H9 (cell line): ENCODE data around the gene MAPK6. TPM values are rescaled to one million over a fixed set of nuclear protein-coding genes. Genes with fewer than 3 reads are reported as not detected.

Source experiments
- DNase-seq: peaks from one replicate; pipeline ENCODE4 v3.0.0-alpha.2; 2017
- H2AFZ ChIP-seq: one replicate; pipeline ENCODE4 v1.6.1; 2013; ENCODE audit warnings: mild to moderate bottlenecking, low read length, control low read depth, moderate library complexity
- H2AK5ac ChIP-seq: 2 replicates; pipeline ENCODE4 v1.6.1; 2013; ENCODE audit warnings: low read length, control low read depth, mixed read lengths; ENCODE audit not compliant: insufficient read length
- H2BK120ac ChIP-seq: one replicate; pipeline ENCODE4 v1.6.1; 2013; ENCODE audit warnings: low read depth, mild to moderate bottlenecking, low read length, control low read depth, inconsistent platforms; ENCODE audit not compliant: poor library complexity, severe bottlenecking
- H2BK12ac ChIP-seq: 2 replicates; pipeline ENCODE4 v1.6.1; 2013; ENCODE audit warnings: low read length, control low read depth, mixed read lengths, low read depth; ENCODE audit not compliant: insufficient read length
- H2BK15ac ChIP-seq: 2 replicates; pipeline ENCODE4 v1.6.1; 2013; ENCODE audit warnings: low read depth, low read length, control low read depth
- H2BK20ac ChIP-seq: one replicate; pipeline ENCODE4 v1.6.1; 2013; ENCODE audit warnings: low read depth, mild to moderate bottlenecking, low read length, control low read depth, inconsistent platforms; ENCODE audit not compliant: poor library complexity, severe bottlenecking
- H2BK5ac ChIP-seq: 2 replicates; pipeline ENCODE4 v1.6.1; 2013; ENCODE audit warnings: low read length, control low read depth, mixed read lengths; ENCODE audit not compliant: insufficient read length
- H3K14ac ChIP-seq: 2 replicates; pipeline ENCODE4 v1.6.1; 2013; ENCODE audit warnings: low read length, control low read depth; ENCODE audit not compliant: insufficient read depth
- H3K18ac ChIP-seq: 2 replicates; pipeline ENCODE4 v1.6.1; 2013; ENCODE audit warnings: low read depth, mild to moderate bottlenecking, mixed read lengths, low read length, control low read depth; ENCODE audit not compliant: insufficient read length
- H3K23ac ChIP-seq: 2 replicates; pipeline ENCODE4 v1.6.1; 2013; ENCODE audit warnings: low read length, control low read depth, mixed read lengths, low read depth; ENCODE audit not compliant: insufficient read length
- H3K23me2 ChIP-seq: 2 replicates; pipeline ENCODE4 v1.6.1; 2013; ENCODE audit warnings: low read depth, mild to moderate bottlenecking, mixed read lengths, low read length, control low read depth; ENCODE audit not compliant: insufficient read length, poor library complexity, severe bottlenecking
- H3K27ac ChIP-seq: 2 replicates; pipeline ENCODE4 v1.5.1; 2013; ENCODE audit warnings: low read length, control low read depth, mixed read lengths, low read depth; ENCODE audit not compliant: insufficient read length
- H3K27me3 ChIP-seq: 2 replicates; pipeline ENCODE4 v1.6.1; 2013; ENCODE audit warnings: low read length, control low read depth, inconsistent platforms; ENCODE audit not compliant: insufficient read depth
- H3K4ac ChIP-seq: 2 replicates; pipeline ENCODE4 v1.6.1; 2013; ENCODE audit warnings: low read depth, mild to moderate bottlenecking, control low read depth, inconsistent platforms, low read length, moderate library complexity
- H3K4me1 ChIP-seq: 2 replicates; pipeline ENCODE4 v1.6.1; 2013; ENCODE audit warnings: low read length, control low read depth, inconsistent platforms; ENCODE audit not compliant: insufficient read depth
- H3K4me2 ChIP-seq: 2 replicates; pipeline ENCODE4 v1.6.1; 2013; ENCODE audit warnings: low read length, control low read depth, mixed read lengths; ENCODE audit not compliant: insufficient read length, insufficient read depth
- H3K56ac ChIP-seq: 2 replicates; pipeline ENCODE4 v1.6.1; 2013; ENCODE audit warnings: low read depth, mild to moderate bottlenecking, mixed read lengths, low read length, control low read depth; ENCODE audit not compliant: insufficient read length
- H3K79me1 ChIP-seq: 2 replicates; pipeline ENCODE4 v1.6.1; 2013; ENCODE audit warnings: low read depth, mild to moderate bottlenecking, moderate library complexity, low read length, control low read depth, inconsistent platforms; ENCODE audit not compliant: insufficient read depth, poor library complexity, severe bottlenecking
- H3K79me2 ChIP-seq: 2 replicates; pipeline ENCODE4 v1.6.1; 2013; ENCODE audit warnings: low read length, control low read depth, inconsistent platforms; ENCODE audit not compliant: insufficient read depth
- H3K9ac ChIP-seq: 2 replicates; pipeline ENCODE4 v1.6.1; 2013; ENCODE audit warnings: low read length, control low read depth, mixed read lengths; ENCODE audit not compliant: insufficient read length; ENCODE audit errors: extremely low read depth
- H3K9me3 ChIP-seq: one replicate; pipeline ENCODE4 v1.6.1; 2013; ENCODE audit warnings: low read depth, low read length, inconsistent platforms; ENCODE audit not compliant: control insufficient read depth
- H3T11ph ChIP-seq: one replicate; pipeline ENCODE4 v1.6.1; 2013; ENCODE audit warnings: mild to moderate bottlenecking, low read length, control low read depth, inconsistent platforms
- H4K20me1 ChIP-seq: one replicate; pipeline ENCODE4 v1.6.1; 2013; ENCODE audit not compliant: control insufficient read depth, insufficient read length, insufficient read depth
- H4K5ac ChIP-seq: 2 replicates; pipeline ENCODE4 v1.6.1; 2013; ENCODE audit warnings: low read depth, mild to moderate bottlenecking, mixed read lengths, low read length, control low read depth; ENCODE audit not compliant: insufficient read length
- H4K8ac ChIP-seq: replicated peaks from 2 replicates; pipeline ENCODE4 v1.6.1; 2013; ENCODE audit warnings: low read length, control low read depth, mixed read lengths, low read depth; ENCODE audit not compliant: insufficient read length
- H4K91ac ChIP-seq: 2 replicates; pipeline ENCODE4 v1.6.1; 2013; ENCODE audit warnings: low read depth, mild to moderate bottlenecking, moderate library complexity, mixed read lengths, low read length, control low read depth; ENCODE audit not compliant: insufficient read length
- H3K27ac Mint-ChIP-seq, 3 experiments: 2 replicates in 2 of 3; 3 replicates in 1 of 3; pipeline ENCODE4 v1.8.0; 2020 to 2021; ENCODE audit warnings: mixed read lengths in 3 of 3, mild to moderate bottlenecking in 1 of 3, moderate library complexity in 1 of 3
- H3K27me3 Mint-ChIP-seq: 2 replicates; pipeline ENCODE4 v1.8.0; 2021; ENCODE audit warnings: low read depth, mild to moderate bottlenecking, moderate library complexity, mixed read lengths
- H3K36me3 Mint-ChIP-seq, 3 experiments: 2 replicates in 2 of 3; 3 replicates in 1 of 3; pipeline ENCODE4 v1.8.0; 2020 to 2021; ENCODE audit warnings: low read depth in 3 of 3, mixed read lengths in 3 of 3; ENCODE audit not compliant: insufficient read depth in 1 of 3
- H3K4me1 Mint-ChIP-seq, 2 experiments: 2 replicates each; pipeline ENCODE4 v1.8.0; 2020; ENCODE audit warnings: mixed read lengths in 2 of 2
- H3K4me3 Mint-ChIP-seq, 2 experiments: 2 replicates in 1 of 2; 3 replicates in 1 of 2; pipeline ENCODE4 v1.8.0; 2020 to 2021; ENCODE audit warnings: mild to moderate bottlenecking in 2 of 2, mixed read lengths in 2 of 2, moderate library complexity in 1 of 2
- H3K9me3 Mint-ChIP-seq, 2 experiments: 2 replicates in 1 of 2; 3 replicates in 1 of 2; pipeline ENCODE4 v1.8.0; 2020; ENCODE audit warnings: mild to moderate bottlenecking in 2 of 2, mixed read lengths in 2 of 2, moderate library complexity in 1 of 2
- WGBS: extraction: QIAGEN DNeasy Blood & Tissue Kit; methylation state at CpG from one replicate; pipeline ENCODE4 v1.1.7; 2013; ENCODE audit warnings: missing lambda C conversion rate, low lambda C conversion rate, mixed read lengths; ENCODE audit not compliant: insufficient read length; ENCODE audit errors: extremely low coverage; 5-methylcytosine and 5-hydroxymethylcytosine counted together
- total RNA-seq: library from RNA; stranded (reverse); gene quantifications from 2 replicates; pipeline ENCODE4 v1.2.1, GENCODE V29; 2021
- TF ChIP-seq, protein P1 (sequence below): fragments of 200-600 bp; sonication (generic); conservative IDR thresholded peaks from 3 replicates; pipeline ENCODE4 v1.8.0; 2021; ENCODE audit warnings: antibody characterized with exemption, mild to moderate bottlenecking

Gene MAPK6
- total RNA-seq, 1 experiment from 2014 or later, result 88.6 TPM

DNA sequence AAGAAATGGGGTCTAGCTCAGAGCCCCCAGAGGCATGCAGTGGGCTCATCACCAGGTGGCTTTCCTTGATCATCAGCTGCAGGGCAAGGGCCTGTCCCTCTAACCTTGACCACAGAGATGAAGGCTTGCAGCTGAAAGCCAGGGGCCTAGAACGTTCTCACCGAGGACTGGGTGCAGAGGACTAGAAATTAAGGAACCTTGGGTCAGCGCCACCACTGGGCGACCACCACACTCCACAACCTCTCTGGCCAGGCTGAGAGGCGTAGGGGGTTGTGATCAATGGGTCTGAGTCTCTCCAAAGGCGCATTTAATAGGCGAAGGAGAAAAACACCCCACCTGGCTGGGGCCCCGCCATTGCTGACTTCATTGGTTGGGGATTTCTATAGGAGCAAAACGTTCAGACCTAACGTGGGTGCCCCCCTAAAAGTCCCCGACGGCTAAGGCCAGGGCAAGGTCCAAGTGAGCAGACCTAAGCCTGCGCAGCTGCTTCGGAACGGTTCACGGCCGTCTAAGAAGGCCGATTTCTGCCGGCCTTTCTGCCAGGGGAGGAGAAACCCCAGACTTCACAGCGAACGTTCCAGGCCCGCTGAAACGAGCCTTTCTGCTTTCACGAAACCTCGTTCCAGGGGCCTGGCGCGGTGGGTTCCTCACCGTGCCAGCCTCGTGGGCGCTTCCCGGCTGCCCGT, 92.6 kb downstream of the MAPK6 start:
- H3K4me1 Mint-ChIP-seq, result peaks cover 15 to 16% of the 10 kb centered on the region in 2 experiments
- H3K56ac ChIP-seq, result no peak overlapping the region
- H3K4ac ChIP-seq, result no peak overlapping the region
- H2AK5ac ChIP-seq, result no peak overlapping the region
- H3K23ac ChIP-seq, result no peak overlapping the region
- H2BK20ac ChIP-seq, result no peak overlapping the region
- no peak for DNase-seq
- TF ChIP-seq, protein P1, sequence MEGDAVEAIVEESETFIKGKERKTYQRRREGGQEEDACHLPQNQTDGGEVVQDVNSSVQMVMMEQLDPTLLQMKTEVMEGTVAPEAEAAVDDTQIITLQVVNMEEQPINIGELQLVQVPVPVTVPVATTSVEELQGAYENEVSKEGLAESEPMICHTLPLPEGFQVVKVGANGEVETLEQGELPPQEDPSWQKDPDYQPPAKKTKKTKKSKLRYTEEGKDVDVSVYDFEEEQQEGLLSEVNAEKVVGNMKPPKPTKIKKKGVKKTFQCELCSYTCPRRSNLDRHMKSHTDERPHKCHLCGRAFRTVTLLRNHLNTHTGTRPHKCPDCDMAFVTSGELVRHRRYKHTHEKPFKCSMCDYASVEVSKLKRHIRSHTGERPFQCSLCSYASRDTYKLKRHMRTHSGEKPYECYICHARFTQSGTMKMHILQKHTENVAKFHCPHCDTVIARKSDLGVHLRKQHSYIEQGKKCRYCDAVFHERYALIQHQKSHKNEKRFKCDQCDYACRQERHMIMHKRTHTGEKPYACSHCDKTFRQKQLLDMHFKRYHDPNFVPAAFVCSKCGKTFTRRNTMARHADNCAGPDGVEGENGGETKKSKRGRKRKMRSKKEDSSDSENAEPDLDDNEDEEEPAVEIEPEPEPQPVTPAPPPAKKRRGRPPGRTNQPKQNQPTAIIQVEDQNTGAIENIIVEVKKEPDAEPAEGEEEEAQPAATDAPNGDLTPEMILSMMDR, result no peak
- no peak overlapping the region for H3T11ph ChIP-seq
- no peaks in the 10 kb centered on the region for H3K36me3 Mint-ChIP-seq
- H3K9me3 Mint-ChIP-seq, result peaks cover 0 to 2% of the 10 kb centered on the region in 2 experiments; a peak in 1 of 5 replicates
- no peak overlapping the region for H2BK12ac ChIP-seq
- no peak overlapping the region for H4K91ac ChIP-seq
- H3K27ac ChIP-seq, result no peak overlapping the region
- H2BK15ac ChIP-seq, result no peak overlapping the region
- no peak overlapping the region for H4K8ac ChIP-seq
- H3K27me3 Mint-ChIP-seq, result no peaks in the 10 kb centered on the region; the same call in 1 of the 2 replicates
- H3K23me2 ChIP-seq, result no peaks in the 10 kb centered on the region
- WGBS, result no CpG with 5 or more reads among the region's 32 CpGs
- no peak overlapping the region for H3K27ac Mint-ChIP-seq
- H4K5ac ChIP-seq, result no peak overlapping the region
- no peak overlapping the region for H2BK5ac ChIP-seq
- H2AFZ ChIP-seq, result no peak overlapping the region
- no peak overlapping the region for H3K4me2 ChIP-seq
- H3K14ac ChIP-seq, result no peak overlapping the region; the same call in 1 of the 2 replicates
- no peaks in the 10 kb centered on the region for H3K9me3 ChIP-seq
- peaks cover 3% of the 10 kb centered on the region; the same call in 1 of the 2 replicates for H3K4me1 ChIP-seq
- no peak overlapping the region for H2BK120ac ChIP-seq
- no peaks in the 10 kb centered on the region for H3K79me1 ChIP-seq
- H3K79me2 ChIP-seq, result no peaks in the 10 kb centered on the region
- H3K18ac ChIP-seq, result no peak overlapping the region
- no peaks in the 10 kb centered on the region for H4K20me1 ChIP-seq
- H3K9ac ChIP-seq, result no peak overlapping the region
- no peaks in the 10 kb centered on the region for H3K27me3 ChIP-seq
- no peak overlapping the region for H3K4me3 Mint-ChIP-seq
